Activated naive CD4-positive, alpha-beta T cell treated with anti-CD3 and anti-CD28 coated beads for 36 hours (primary cell): ENCODE data around the gene MEMO1. TPM values are rescaled to one million over a fixed set of nuclear protein-coding genes. Genes with fewer than 3 reads are reported as not detected.
A peak's percentile ranks its signal among the peaks of the same experiment; 100 is the strongest.
"Not testable (repeated sequence)": the region's sequence is repeated elsewhere in the genome, so short reads cannot be mapped to it uniquely, and the experiment has no call there.

Experiments used
- CTCF ChIA-PET: fragments of 350-600 bp; sonication (Branson Sonifier 250); formaldehyde crosslinking; loops from one replicate; lab custom pipeline; 2021; ENCODE audit warnings: antibody characterized with exemption; lab: Charles Lee
- DNase-seq: peaks from one replicate; pipeline ENCODE4 v3.0.0-alpha.2; 2020
- H3K27ac Mint-ChIP-seq: one replicate; pipeline ENCODE4 v1.8.0; 2021; ENCODE audit warnings: mild to moderate bottlenecking, mixed read lengths
- H3K27me3 Mint-ChIP-seq: one replicate; pipeline ENCODE4 v1.8.0; 2021; ENCODE audit warnings: low read depth, mixed read lengths
- H3K36me3 Mint-ChIP-seq: one replicate; pipeline ENCODE4 v1.8.0; 2021; ENCODE audit warnings: low read depth, mixed read lengths
- H3K4me1 Mint-ChIP-seq: one replicate; pipeline ENCODE4 v1.8.0; 2021; ENCODE audit warnings: low read depth, mixed read lengths
- H3K4me3 Mint-ChIP-seq: one replicate; pipeline ENCODE4 v1.8.0; 2021; ENCODE audit warnings: mild to moderate bottlenecking, moderate library complexity, mixed read lengths
- H3K9me3 Mint-ChIP-seq: one replicate; pipeline ENCODE4 v1.8.0; 2021; ENCODE audit warnings: mixed read lengths
- intact Hi-C: fragments of 100-400 bp; cut with micrococcal nuclease; formaldehyde crosslinking; loops from one replicate; pipeline ENCODE4 v1.15.1; 2023
- total RNA-seq, 2 experiments: library from RNA; stranded (reverse); gene quantifications; one replicate each; pipeline ENCODE4 v1.2.3, GENCODE V29; 2021

Gene MEMO1
- total RNA-seq = 10 to 100 TPM; 39.5 to 42.0 TPM

GRCh38 chr2:32010670-32011484, at the start of gene MEMO1:
Gene MEMO1, minus strand, starts transcription at chr2:32011008. Its CDS starts 761 bp downstream, at chr2:32010247.
- no peaks in the 10 kb centered on the region for H3K27me3 Mint-ChIP-seq
- H3K36me3 Mint-ChIP-seq = peaks cover 6% of the 10 kb centered on the region
- CTCF ChIA-PET = no interaction called here
- peaks cover 41% of the 10 kb centered on the region for H3K4me1 Mint-ChIP-seq
- peak within 1 kb of the TSS; percentile 85 for H3K4me3 Mint-ChIP-seq
- intact Hi-C loops = loop anchor here (1.0 to 2.0 kb wide), 4 partner anchors 28 to 266 kb away; partner anchors contain the start of genes DPY30, SLC30A6, SPAST and YIPF4
- peak; percentile 96 for DNase-seq
- no peaks in the 10 kb centered on the region for H3K9me3 Mint-ChIP-seq
- peak within 1 kb of the TSS; percentile 92 for H3K27ac Mint-ChIP-seq

GRCh38 chr2:32060266-32060665, 49.5 kb upstream of the MEMO1 start:
- DNase-seq = no peak
- no peaks in the 10 kb centered on the region for H3K27me3 Mint-ChIP-seq
- CTCF ChIA-PET = no interaction called here
- peaks cover 9% of the 10 kb centered on the region for H3K4me1 Mint-ChIP-seq
- H3K9me3 Mint-ChIP-seq = no peaks in the 10 kb centered on the region
- no peak overlapping the region for H3K27ac Mint-ChIP-seq
- no peak overlapping the region for H3K4me3 Mint-ChIP-seq
- intact Hi-C loops = loop anchor here (5.0 to 10.0 kb wide), 2 partner anchors 1415 to 1537 kb away; partner anchors contain the start of genes FAM98A and RASGRP3
- no peaks in the 10 kb centered on the region for H3K36me3 Mint-ChIP-seq

- no peak for DNase-seq
- CTCF ChIA-PET = no interaction called here
- H3K4me3 Mint-ChIP-seq = no peak overlapping the region
- H3K9me3 Mint-ChIP-seq = no peaks in the 10 kb centered on the region
- H3K27me3 Mint-ChIP-seq = no peaks in the 10 kb centered on the region
- no peak overlapping the region for H3K27ac Mint-ChIP-seq
- H3K36me3 Mint-ChIP-seq = no peaks in the 10 kb centered on the region
- intact Hi-C loops = no loop called here
- H3K4me1 Mint-ChIP-seq = peaks cover 7% of the 10 kb centered on the region
These were observed 47.3 kb upstream of the MEMO1 start for GRCh38 chr2:32058130-32058529.

GRCh38 chr2:32054583-32054982, 43.8 kb upstream of the MEMO1 start:
- H3K4me3 Mint-ChIP-seq, DNase-seq, H3K36me3 Mint-ChIP-seq, H3K27me3 Mint-ChIP-seq, H3K27ac Mint-ChIP-seq, intact Hi-C loops, H3K4me1 Mint-ChIP-seq, H3K9me3 Mint-ChIP-seq: not testable (repeated sequence)
- CTCF ChIA-PET = interaction anchor here (0.5 kb wide), 1 partner anchor 50 kb away, joined by 3 read pairs; no protein-coding TSS in a partner anchor

GRCh38 chr2:32051836-32052439, 41.1 kb upstream of the MEMO1 start:
- Mint-ChIP-seq H3K27ac (no peak overlapping the region), H3K27me3 (no peaks in the 10 kb centered on the region), H3K36me3 (no peaks in the 10 kb centered on the region), H3K4me1 (no peaks in the 10 kb centered on the region), H3K9me3 (no peaks in the 10 kb centered on the region), H3K4me3 (no peak overlapping the region)
- DNase-seq = no peak
- CTCF ChIA-PET = no interaction called here
- intact Hi-C loops = no loop called here

- intact Hi-C loops = no loop called here
- no peaks in the 10 kb centered on the region for H3K27me3 Mint-ChIP-seq
- no peak for DNase-seq
- peaks cover 11% of the 10 kb centered on the region for H3K4me1 Mint-ChIP-seq
- H3K36me3 Mint-ChIP-seq = no peaks in the 10 kb centered on the region
- H3K27ac Mint-ChIP-seq = no peak overlapping the region
- CTCF ChIA-PET = interaction anchor here (0.6 kb wide), 1 partner anchor 76 kb away, joined by 3 read pairs; no protein-coding TSS in a partner anchor
- H3K4me3 Mint-ChIP-seq = no peak overlapping the region
- H3K9me3 Mint-ChIP-seq = no peaks in the 10 kb centered on the region
These were observed 32.8 kb upstream of the MEMO1 start for GRCh38 chr2:32043561-32043960.

- Mint-ChIP-seq H3K9me3 (no peaks in the 10 kb centered on the region), H3K27me3 (no peaks in the 10 kb centered on the region), H3K4me1 (peaks cover 16% of the 10 kb centered on the region), H3K27ac (peak within 1 kb of the TSS; percentile 93), H3K36me3 (peaks cover 5% of the 10 kb centered on the region), H3K4me3 (peak within 1 kb of the TSS; percentile 84)
- CTCF ChIA-PET = interaction anchor here (0.7 to 1.2 kb wide), 2 partner anchors 24 to 92 kb away, joined by 5 to 6 read pairs; partner anchors contain the start of gene SPAST
- intact Hi-C loops = loop anchor here (1.0 kb wide), 3 partner anchors 24 to 126 kb away; partner anchors contain the start of genes MEMO1, SLC30A6 and SPAST
- DNase-seq = peak; percentile 93
These were observed 28.8 kb upstream of the MEMO1 start, which contains the start of gene DPY30 for GRCh38 chr2:32039447-32040219. Gene DPY30, minus strand, starts transcription at chr2:32039805. Its CDS starts 349 bp downstream, at chr2:32039456.

- Mint-ChIP-seq H3K36me3 (peaks cover 23% of the 10 kb centered on the region), H3K4me1 (peaks cover 28% of the 10 kb centered on the region)
- CTCF ChIA-PET, H3K27me3 Mint-ChIP-seq, H3K27ac Mint-ChIP-seq, DNase-seq, intact Hi-C loops, H3K4me3 Mint-ChIP-seq, H3K9me3 Mint-ChIP-seq: not testable (repeated sequence)
These were observed 23.5 kb upstream of the MEMO1 start for GRCh38 chr2:32034198-32034887.

GRCh38 chr2:32018789-32019482, 8.1 kb upstream of the MEMO1 start:
- H3K36me3 Mint-ChIP-seq, H3K27ac Mint-ChIP-seq, intact Hi-C loops, H3K27me3 Mint-ChIP-seq, H3K4me1 Mint-ChIP-seq, DNase-seq, H3K4me3 Mint-ChIP-seq, H3K9me3 Mint-ChIP-seq, CTCF ChIA-PET: not testable (repeated sequence)

- no peaks in the 10 kb centered on the region for H3K27me3 Mint-ChIP-seq
- peaks cover 27% of the 10 kb centered on the region for H3K4me1 Mint-ChIP-seq
- no peak for DNase-seq
- intact Hi-C loops = no loop called here
- H3K4me3 Mint-ChIP-seq = no peak overlapping the region
- no peak overlapping the region for H3K27ac Mint-ChIP-seq
- H3K9me3 Mint-ChIP-seq = no peaks in the 10 kb centered on the region
- CTCF ChIA-PET = interaction anchor here (0.6 kb wide), 1 partner anchor 75 kb away, joined by 5 read pairs; no protein-coding TSS in a partner anchor
- H3K36me3 Mint-ChIP-seq = peaks cover 5% of the 10 kb centered on the region
These were observed 2.1 kb upstream of the MEMO1 start for GRCh38 chr2:32012872-32013271.

GRCh38 chr2:32011485-32011960, 715 bp upstream of the MEMO1 start:
- H3K4me1 Mint-ChIP-seq = peaks cover 36% of the 10 kb centered on the region
- no peak for DNase-seq
- intact Hi-C loops = loop anchor here (1.0 to 2.0 kb wide), 4 partner anchors 28 to 265 kb away; partner anchors contain the start of genes DPY30, SLC30A6, SPAST and YIPF4
- peak overlapping the region; percentile 85 for H3K4me3 Mint-ChIP-seq
- no peaks in the 10 kb centered on the region for H3K9me3 Mint-ChIP-seq
- CTCF ChIA-PET = no interaction called here
- peaks cover 8% of the 10 kb centered on the region for H3K36me3 Mint-ChIP-seq
- no peaks in the 10 kb centered on the region for H3K27me3 Mint-ChIP-seq
- peak overlapping the region; percentile 92 for H3K27ac Mint-ChIP-seq
